Parathyroid adenoma (tissue), 2 donors: ENCODE data around the gene NXF1.
"Not testable (repeated sequence)": the region's sequence is repeated elsewhere in the genome, so short reads cannot be mapped to it uniquely, and the experiment has no call there.

Source experiments
- H2AFZ ChIP-seq: fragments of 300-600 bp; sonication (generic); one replicate; pipeline ENCODE4 v1.7.0; 2017; ENCODE audit warnings: antibody characterized with exemption, mild to moderate bottlenecking
- H3K27ac ChIP-seq: fragments of 300-600 bp; sonication (generic); one replicate; pipeline ENCODE4 v1.7.0; 2017
- H3K27me3 ChIP-seq: fragments of 300-600 bp; sonication (generic); one replicate; pipeline ENCODE4 v1.7.0; 2017; ENCODE audit warnings: low read length; ENCODE audit not compliant: control insufficient read depth, insufficient read depth
- H3K36me3 ChIP-seq: fragments of 300-600 bp; sonication (generic); one replicate; pipeline ENCODE4 v1.7.0; 2017; ENCODE audit warnings: low read length; ENCODE audit not compliant: control insufficient read depth, insufficient read depth
- H3K4me1 ChIP-seq: fragments of 300-600 bp; sonication (generic); one replicate; pipeline ENCODE4 v1.7.0; 2017; ENCODE audit warnings: control low read depth
- H3K4me2 ChIP-seq: fragments of 300-600 bp; sonication (generic); one replicate; pipeline ENCODE4 v1.7.0; 2017; ENCODE audit warnings: low read length
- H3K4me3 ChIP-seq: fragments of 300-600 bp; sonication (generic); one replicate; pipeline ENCODE4 v1.7.0; 2017; ENCODE audit warnings: low read depth, low read length
- H3K79me2 ChIP-seq: fragments of 300-600 bp; sonication (generic); one replicate; pipeline ENCODE4 v1.7.0; 2017; ENCODE audit warnings: control low read depth
- H3K9ac ChIP-seq: fragments of 300-600 bp; sonication (generic); one replicate; pipeline ENCODE4 v1.7.0; 2017; ENCODE audit warnings: mild to moderate bottlenecking
- H3K9me3 ChIP-seq: fragments of 300-600 bp; sonication (generic); one replicate; pipeline ENCODE4 v1.7.0; 2017; ENCODE audit warnings: low read length; ENCODE audit not compliant: control insufficient read depth
- CTCF ChIP-seq: fragments of 300-600 bp; sonication (generic); IDR thresholded peaks from one replicate; pipeline ENCODE4 v1.7.0; 2017; ENCODE audit warnings: antibody characterized with exemption, mild to moderate bottlenecking
- donor health status: primary hyperparathyroidism.

Gene NXF1

GRCh38 chr11:62844154-62844553, 38.9 kb upstream of the NXF1 start:
- no peaks in the 10 kb centered on the region for H3K9me3 ChIP-seq

GRCh38 chr11:62843466-62843865, 38.2 kb upstream of the NXF1 start:
- Histone ChIP-seq H3K27me3 (no peaks in the 10 kb centered on the region), H3K9me3 (no peaks in the 10 kb centered on the region), H3K4me1 (peaks cover 8% of the 10 kb centered on the region), H3K36me3 (no peaks in the 10 kb centered on the region), H3K4me3 (no peak overlapping the region), H3K4me2 (no peak overlapping the region), H2AFZ (no peak overlapping the region), H3K79me2 (no peaks in the 10 kb centered on the region), H3K9ac (no peak overlapping the region), H3K27ac (no peak overlapping the region)
- TF ChIP-seq CTCF, result no peak

More at GRCh38 chr11:62844154-62844553, 38.9 kb upstream of the NXF1 start:
- Histone ChIP-seq H3K79me2 (no peaks in the 10 kb centered on the region), H2AFZ (no peak overlapping the region), H3K4me1 (peaks cover 8% of the 10 kb centered on the region), H3K36me3 (no peaks in the 10 kb centered on the region), H3K4me2 (no peak overlapping the region), H3K27me3 (no peaks in the 10 kb centered on the region), H3K9ac (no peak overlapping the region), H3K27ac (no peak overlapping the region), H3K4me3 (no peak overlapping the region)
- no peak for TF ChIP-seq CTCF

GRCh38 chr11:62842891-62843290, 37.7 kb upstream of the NXF1 start:
- not testable (repeated sequence) for H3K27me3 ChIP-seq, H3K4me1 ChIP-seq, H3K9me3 ChIP-seq, H3K9ac ChIP-seq, H3K4me2 ChIP-seq, H3K4me3 ChIP-seq, H3K79me2 ChIP-seq, H3K36me3 ChIP-seq
- Histone ChIP-seq H3K27ac (peak overlapping the region; percentile 100), H2AFZ (peak overlapping the region; percentile 95)

GRCh38 chr11:62842171-62842741, 37.0 kb upstream of the NXF1 start:
- Histone ChIP-seq H3K4me2 (peak overlapping the region; percentile 97), H3K9ac (peak overlapping the region; percentile 33), H3K9me3 (no peaks in the 10 kb centered on the region), H3K36me3 (no peaks in the 10 kb centered on the region), H3K79me2 (no peaks in the 10 kb centered on the region), H3K27me3 (no peaks in the 10 kb centered on the region), H2AFZ (peak overlapping the region; percentile 95), H3K4me3 (peak overlapping the region; percentile 86), H3K4me1 (peaks cover 8% of the 10 kb centered on the region), H3K27ac (peak overlapping the region; percentile 100)
- no peak for TF ChIP-seq CTCF

- Histone ChIP-seq H2AFZ (peak overlapping the region; percentile 95), H3K9ac (peak overlapping the region; percentile 33), H3K27ac (peak overlapping the region; percentile 100), H3K4me2 (peak overlapping the region; percentile 97), H3K4me3 (peak overlapping the region; percentile 86), H3K9me3 (no peaks in the 10 kb centered on the region), H3K36me3 (no peaks in the 10 kb centered on the region), H3K4me1 (peaks cover 8% of the 10 kb centered on the region), H3K27me3 (no peaks in the 10 kb centered on the region), H3K79me2 (no peaks in the 10 kb centered on the region)
- TF ChIP-seq CTCF, result no peak
Measured at GRCh38 chr11:62841361-62842170, 36.3 kb upstream of the NXF1 start.

- Histone ChIP-seq H2AFZ (peak overlapping the region; percentile 76), H3K4me3 (peak overlapping the region; percentile 86), H3K9ac (peak overlapping the region; percentile 13), H3K4me2 (peak overlapping the region; percentile 97), H3K27ac (peak overlapping the region; percentile 100)
- H3K79me2 ChIP-seq, H3K9me3 ChIP-seq, H3K4me1 ChIP-seq, H3K27me3 ChIP-seq, H3K36me3 ChIP-seq: not testable (repeated sequence)
Measured at GRCh38 chr11:62840721-62841360, 35.6 kb upstream of the NXF1 start.
